COLO668 (cell line): Measurements from ENCODE around the gene TDRD7.
A peak's percentile ranks its signal among the peaks of the same experiment; 100 is the strongest.

Source experiments
- DNase-seq: peaks from one replicate; lab custom pipeline; 2025; ENCODE audit not compliant: unreplicated experiment; lab: John Stamatoyannopoulos, UW

The TDRD7 gene

GRCh38 chr9:97386733-97387503, 25.0 kb upstream of the TDRD7 start:
- DNase-seq: peak; percentile 82

GRCh38 chr9:97387504-97387886, 24.4 kb upstream of the TDRD7 start:
- DNase-seq: peak; percentile 38

GRCh38 chr9:97387936-97388684, 23.8 kb upstream of the TDRD7 start:
- DNase-seq: peak; percentile 77

- peak; percentile 22 for DNase-seq
Observed at GRCh38 chr9:97388721-97389238, 23.1 kb upstream of the TDRD7 start.

- DNase-seq: no peak
Observed at GRCh38 chr9:97389249-97389648, 22.6 kb upstream of the TDRD7 start.

- no peak for DNase-seq
Observed at GRCh38 chr9:97390791-97391406, 21.0 kb upstream of the TDRD7 start.

GRCh38 chr9:97394881-97395280, 17.0 kb upstream of the TDRD7 start:
- no peak for DNase-seq

- DNase-seq: no peak
Observed at GRCh38 chr9:97395745-97396144, 16.2 kb upstream of the TDRD7 start.

GRCh38 chr9:97396256-97396655, 15.6 kb upstream of the TDRD7 start:
- DNase-seq: no peak

- no peak for DNase-seq
Observed at GRCh38 chr9:97397220-97397619, 14.7 kb upstream of the TDRD7 start.

GRCh38 chr9:97398999-97399758, 12.7 kb upstream of the TDRD7 start:
- DNase-seq: peak; percentile 45

GRCh38 chr9:97403746-97404316, 8.1 kb upstream of the TDRD7 start:
- DNase-seq: no peak

- no peak for DNase-seq
Observed at GRCh38 chr9:97405551-97405950, 6.3 kb upstream of the TDRD7 start.

- DNase-seq: no peak
Observed at GRCh38 chr9:97406620-97407177, 5.2 kb upstream of the TDRD7 start.

GRCh38 chr9:97408562-97408961, 3.3 kb upstream of the TDRD7 start:
- DNase-seq: no peak

GRCh38 chr9:97411440-97411788, 482 bp upstream of the TDRD7 start:
- no peak for DNase-seq

- no peak for DNase-seq
Observed at GRCh38 chr9:97412626-97413385, 910 bp downstream of the TDRD7 start.

- DNase-seq: no peak
Observed at GRCh38 chr9:97413462-97413861, 1.6 kb downstream of the TDRD7 start.

GRCh38 chr9:97415146-97415545, 3.2 kb downstream of the TDRD7 start:
- DNase-seq: no peak

GRCh38 chr9:97418880-97419279, 7.0 kb downstream of the TDRD7 start:
- no peak for DNase-seq
